Caco-2 (cell line): ENCODE measurements around the gene LRRK1. TPM values are rescaled to one million over a fixed set of nuclear protein-coding genes. Genes with fewer than 3 reads are reported as not detected.

Experiments
- BruUV-seq: library from RNA; stranded (reverse); fragments of 400-500 nt; replicated peaks from 2 replicates; lab custom pipeline; 2021; lab: Mats Ljungman, UMichigan
- CTCF ChIA-PET: fragments of 300-600 bp; sonication (Branson Sonifier 250); formaldehyde crosslinking; loops from one replicate; lab custom pipeline; 2022; ENCODE audit warnings: antibody characterized with exemption; lab: Charles Lee
- POLR2A ChIA-PET: fragments of 300-600 bp; sonication (Branson Sonifier 250); formaldehyde crosslinking; loops from one replicate; lab custom pipeline; 2022; ENCODE audit warnings: antibody characterized with exemption; lab: Charles Lee
- DNase-seq, 2 experiments: peaks; one replicate each; pipeline versions ENCODE4 v3.0.0 to v3.0.0-alpha.2; 2020 to 2022
- H3K27me3 ChIP-seq: replicated peaks from 2 replicates; pipeline ENCODE4 v1.6.0; 2011; ENCODE audit warnings: low read length; ENCODE audit not compliant: control insufficient read depth, insufficient read depth
- H3K36me3 ChIP-seq: 2 replicates; pipeline ENCODE4 v1.5.1; 2011; ENCODE audit warnings: low read length; ENCODE audit not compliant: control insufficient read depth, insufficient read depth
- H3K4me1 ChIP-seq: fragments of 250-450 bp; sonication (Bioruptor Pico); 2 replicates; pipeline ENCODE4 v1.5.1; 2020; ENCODE audit warnings: mild to moderate bottlenecking
- H3K4me3 ChIP-seq: 2 replicates; pipeline ENCODE4 v1.5.1; 2011; ENCODE audit warnings: low read depth, mild to moderate bottlenecking, control low read depth, low read length
- H3K9me3 ChIP-seq: fragments of 250-450 bp; sonication (Bioruptor Pico); 2 replicates; pipeline ENCODE4 v1.5.1; 2020; ENCODE audit warnings: mild to moderate bottlenecking, moderate library complexity
- H3K27ac Mint-ChIP-seq: one replicate; pipeline ENCODE4 v1.8.0; 2022; ENCODE audit warnings: mixed read lengths; ENCODE audit not compliant: unreplicated experiment
- H3K27me3 Mint-ChIP-seq: one replicate; pipeline ENCODE4 v1.8.0; 2022; ENCODE audit warnings: mixed read lengths; ENCODE audit not compliant: insufficient read depth, unreplicated experiment
- H3K36me3 Mint-ChIP-seq: one replicate; pipeline ENCODE4 v1.8.0; 2022; ENCODE audit warnings: mild to moderate bottlenecking, mixed read lengths; ENCODE audit not compliant: insufficient read depth, unreplicated experiment
- H3K4me1 Mint-ChIP-seq: one replicate; pipeline ENCODE4 v1.8.0; 2022; ENCODE audit warnings: low read depth, mixed read lengths; ENCODE audit not compliant: unreplicated experiment
- H3K4me3 Mint-ChIP-seq: one replicate; pipeline ENCODE4 v1.8.0; 2022; ENCODE audit warnings: mild to moderate bottlenecking, moderate library complexity, mixed read lengths; ENCODE audit not compliant: unreplicated experiment
- H3K9me3 Mint-ChIP-seq: one replicate; pipeline ENCODE4 v1.8.0; 2022; ENCODE audit warnings: mixed read lengths; ENCODE audit not compliant: unreplicated experiment
- intact Hi-C: fragments of 100-400 bp; cut with micrococcal nuclease; formaldehyde crosslinking; loops from one replicate; pipeline ENCODE4 v1.10.0; 2022; ENCODE audit not compliant: unreplicated experiment
- total RNA-seq: library from RNA; stranded (reverse); gene quantifications from 2 replicates; pipeline ENCODE4 v1.2.3, GENCODE V29; 2022
- TF ChIP-seq, protein P1 (sequence below), 2 experiments: fragments of 200-600 bp in 1 of 2; IDR thresholded peaks; 1 replicate in 1 of 2; 2 replicates in 1 of 2; pipeline versions ENCODE4 v1.5.1 to v1.8.0; 2011 to 2022; ENCODE audit warnings: antibody characterized with exemption in 1 of 2, control low read depth in 1 of 2, inconsistent platforms in 1 of 2, low read depth in 1 of 2, low read length in 1 of 2, mild to moderate bottlenecking in 1 of 2, moderate library complexity in 1 of 2; ENCODE audit not compliant: insufficient read depth in 1 of 2, severe bottlenecking in 1 of 2, unreplicated experiment in 1 of 2

Gene LRRK1
- total RNA-seq, 1 experiment from 2014 or later, result 12.0 TPM

DNA sequence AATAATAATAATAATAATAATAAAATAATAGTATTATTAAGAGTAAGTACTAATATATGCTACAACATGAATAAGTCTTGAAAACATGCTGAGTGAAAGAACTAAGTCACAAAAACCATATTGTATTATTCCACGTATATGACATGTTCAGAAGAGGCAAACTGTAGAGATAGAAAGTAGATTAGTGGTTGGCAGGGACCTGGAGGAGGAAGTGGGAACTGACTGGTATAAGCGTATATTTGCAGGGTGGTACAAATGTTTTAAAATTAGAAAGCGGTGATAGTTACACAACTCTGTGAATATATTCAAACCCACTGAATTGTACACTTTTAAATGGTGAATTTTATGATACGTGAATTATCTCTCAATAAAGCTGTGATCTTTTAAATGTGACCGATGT lies 32.8 kb downstream of the LRRK1 start:
- intact Hi-C loops, result no loop called here
- H3K9me3 Mint-ChIP-seq, result no peaks in the 10 kb centered on the region
- H3K36me3 Mint-ChIP-seq, result no peaks in the 10 kb centered on the region
- H3K36me3 ChIP-seq, result no peaks in the 10 kb centered on the region
- ChIA-PET POLR2A (no interaction called here), CTCF (no interaction called here)
- DNase-seq, result no peak
- no TSS peak for BruUV-seq
- H3K4me3 ChIP-seq, result no peak overlapping the region
- no peak overlapping the region for H3K27ac Mint-ChIP-seq
- no peak overlapping the region for H3K4me3 Mint-ChIP-seq
- H3K4me1 ChIP-seq, result peaks cover 6% of the 10 kb centered on the region; the same call in 1 of the 2 replicates
- H3K9me3 ChIP-seq, result no peaks in the 10 kb centered on the region
- H3K27me3 ChIP-seq, result no peaks in the 10 kb centered on the region
- no peaks in the 10 kb centered on the region for H3K27me3 Mint-ChIP-seq
- peaks cover 16% of the 10 kb centered on the region for H3K4me1 Mint-ChIP-seq
- TF ChIP-seq, protein P1, sequence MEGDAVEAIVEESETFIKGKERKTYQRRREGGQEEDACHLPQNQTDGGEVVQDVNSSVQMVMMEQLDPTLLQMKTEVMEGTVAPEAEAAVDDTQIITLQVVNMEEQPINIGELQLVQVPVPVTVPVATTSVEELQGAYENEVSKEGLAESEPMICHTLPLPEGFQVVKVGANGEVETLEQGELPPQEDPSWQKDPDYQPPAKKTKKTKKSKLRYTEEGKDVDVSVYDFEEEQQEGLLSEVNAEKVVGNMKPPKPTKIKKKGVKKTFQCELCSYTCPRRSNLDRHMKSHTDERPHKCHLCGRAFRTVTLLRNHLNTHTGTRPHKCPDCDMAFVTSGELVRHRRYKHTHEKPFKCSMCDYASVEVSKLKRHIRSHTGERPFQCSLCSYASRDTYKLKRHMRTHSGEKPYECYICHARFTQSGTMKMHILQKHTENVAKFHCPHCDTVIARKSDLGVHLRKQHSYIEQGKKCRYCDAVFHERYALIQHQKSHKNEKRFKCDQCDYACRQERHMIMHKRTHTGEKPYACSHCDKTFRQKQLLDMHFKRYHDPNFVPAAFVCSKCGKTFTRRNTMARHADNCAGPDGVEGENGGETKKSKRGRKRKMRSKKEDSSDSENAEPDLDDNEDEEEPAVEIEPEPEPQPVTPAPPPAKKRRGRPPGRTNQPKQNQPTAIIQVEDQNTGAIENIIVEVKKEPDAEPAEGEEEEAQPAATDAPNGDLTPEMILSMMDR (IDR thresholded peaks at IDR 0.05; ENCODE audit: insufficient read depth in 1 of 2, low read depth in 1 of 2, low read length in 1 of 2, severe bottlenecking in 1 of 2, unreplicated experiment in 1 of 2), result no peak

DNA sequence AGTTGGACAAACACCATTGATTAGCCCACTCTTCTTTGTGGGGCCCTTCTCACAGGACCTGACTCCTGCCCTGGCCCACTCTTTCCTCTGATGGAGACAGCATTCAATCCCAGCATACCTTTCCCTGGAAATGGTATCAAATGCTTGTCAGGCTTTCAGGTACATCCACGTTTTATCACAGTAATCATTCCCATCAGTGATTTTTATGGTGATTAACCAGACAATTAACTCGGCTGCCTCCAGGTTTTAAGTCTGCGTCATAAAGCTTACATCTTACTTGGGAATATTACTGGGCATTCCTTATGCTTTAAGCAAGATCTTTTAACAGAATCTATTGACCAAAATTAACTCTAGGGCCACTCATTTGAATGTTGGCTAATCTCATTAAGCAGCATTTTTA lies 33.4 kb downstream of the LRRK1 start:
- intact Hi-C loops, result no loop called here
- POLR2A ChIA-PET, result no interaction called here
- Mint-ChIP-seq H3K9me3 (no peaks in the 10 kb centered on the region), H3K27me3 (no peaks in the 10 kb centered on the region), H3K27ac (no peak overlapping the region), H3K4me1 (peaks cover 13% of the 10 kb centered on the region), H3K4me3 (no peak overlapping the region), H3K36me3 (no peaks in the 10 kb centered on the region)
- H3K9me3 ChIP-seq, result no peaks in the 10 kb centered on the region
- TF ChIP-seq, protein P1 (IDR thresholded peaks at IDR 0.05; ENCODE audit: insufficient read depth in 1 of 2, low read depth in 1 of 2, low read length in 1 of 2, severe bottlenecking in 1 of 2, unreplicated experiment in 1 of 2), result no peak
- no TSS peak for BruUV-seq
- CTCF ChIA-PET, result no interaction called here
- no peaks in the 10 kb centered on the region for H3K36me3 ChIP-seq
- H3K4me3 ChIP-seq, result no peak overlapping the region
- no peak for DNase-seq
- peaks cover 4% of the 10 kb centered on the region; the same call in 1 of the 2 replicates for H3K4me1 ChIP-seq
- H3K27me3 ChIP-seq, result no peaks in the 10 kb centered on the region

DNA sequence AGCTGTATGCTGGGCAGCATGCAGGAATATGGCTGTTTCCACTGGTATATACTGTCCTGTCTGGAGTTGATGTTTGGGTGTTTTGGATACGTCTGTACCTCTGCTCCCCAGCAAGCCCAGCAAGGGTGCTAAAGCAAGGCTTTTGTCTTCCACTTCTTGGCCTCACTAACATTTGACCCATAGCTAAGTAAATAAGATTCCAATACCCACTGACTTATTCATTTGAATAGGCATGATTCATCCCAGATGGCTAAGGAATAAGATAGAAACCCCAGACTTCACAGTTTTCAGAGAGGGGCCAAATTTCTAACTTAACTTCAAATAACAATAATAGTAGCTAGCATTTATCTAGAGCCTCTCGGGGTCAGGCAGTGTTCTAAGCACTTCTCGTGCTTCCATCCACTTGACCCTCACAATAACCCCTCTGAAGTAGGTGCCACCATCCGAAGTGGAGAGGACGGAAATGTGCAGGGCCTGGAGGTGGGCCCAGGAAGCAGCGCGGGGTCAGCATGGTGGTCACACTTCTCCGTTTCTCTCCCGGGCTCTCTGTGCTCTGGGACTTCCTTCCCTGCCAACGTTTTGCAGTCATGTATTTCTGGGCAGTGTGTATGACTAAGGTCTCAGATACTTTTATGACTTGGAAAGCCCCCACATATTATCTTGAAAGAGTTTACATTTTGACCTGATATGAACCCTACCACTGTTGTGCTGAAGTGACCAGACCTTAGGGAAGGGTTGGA lies 39.3 kb downstream of the LRRK1 start:
- no peak for DNase-seq
- H3K9me3 Mint-ChIP-seq, result no peaks in the 10 kb centered on the region
- no peaks in the 10 kb centered on the region for H3K9me3 ChIP-seq
- TF ChIP-seq, protein P1 (IDR thresholded peaks at IDR 0.05; ENCODE audit: insufficient read depth in 1 of 2, low read depth in 1 of 2, low read length in 1 of 2, severe bottlenecking in 1 of 2, unreplicated experiment in 1 of 2), result no peak
- ChIA-PET CTCF (no interaction called here), POLR2A (no interaction called here)
- no peaks in the 10 kb centered on the region for H3K36me3 Mint-ChIP-seq
- no peaks in the 10 kb centered on the region for H3K4me1 Mint-ChIP-seq
- no peaks in the 10 kb centered on the region for H3K27me3 Mint-ChIP-seq
- H3K36me3 ChIP-seq, result no peaks in the 10 kb centered on the region
- H3K27ac Mint-ChIP-seq, result no peak overlapping the region
- BruUV-seq, result no TSS peak
- no peak overlapping the region for H3K4me3 Mint-ChIP-seq
- H3K27me3 ChIP-seq, result no peaks in the 10 kb centered on the region
- H3K4me1 ChIP-seq, result 0 out of 2 replicates have a peak, but pooled peaks cover 3% of the 10 kb centered on the region
- intact Hi-C loops, result loop anchor here (5.0 kb wide), 1 partner anchor 49 kb away; no protein-coding TSS in a partner anchor
- H3K4me3 ChIP-seq, result no peak overlapping the region
